Adrenal gland (tissue), 5 donors: ENCODE measurements around the gene PRPF19.

ENCODE experiments used
- POLR2A ChIP-seq, 2 donors: fragments of 450-650 bp; IDR thresholded peaks; one replicate each; pipeline ENCODE4 v1.6.1; 2017; ENCODE audit warnings: antibody characterized with exemption in 2 of 2, mild to moderate bottlenecking in 2 of 2, moderate library complexity in 1 of 2
- TF ChIP-seq, protein P1 (sequence below), 6 experiments: fragments of 450-650 bp in 4 of 6; fragments of 200-600 bp in 2 of 6; sonication (generic) in 1 of 6; IDR thresholded peaks; 1 replicate in 5 of 6; 2 replicates in 1 of 6; pipeline versions ENCODE4 v1.5.1 to v1.8.0; 2016 to 2021; ENCODE audit warnings: antibody characterized with exemption in 6 of 6, mild to moderate bottlenecking in 2 of 6, moderate library complexity in 1 of 6
- donor health status: DM: no; HTN: no; CAD: no.

DNA sequence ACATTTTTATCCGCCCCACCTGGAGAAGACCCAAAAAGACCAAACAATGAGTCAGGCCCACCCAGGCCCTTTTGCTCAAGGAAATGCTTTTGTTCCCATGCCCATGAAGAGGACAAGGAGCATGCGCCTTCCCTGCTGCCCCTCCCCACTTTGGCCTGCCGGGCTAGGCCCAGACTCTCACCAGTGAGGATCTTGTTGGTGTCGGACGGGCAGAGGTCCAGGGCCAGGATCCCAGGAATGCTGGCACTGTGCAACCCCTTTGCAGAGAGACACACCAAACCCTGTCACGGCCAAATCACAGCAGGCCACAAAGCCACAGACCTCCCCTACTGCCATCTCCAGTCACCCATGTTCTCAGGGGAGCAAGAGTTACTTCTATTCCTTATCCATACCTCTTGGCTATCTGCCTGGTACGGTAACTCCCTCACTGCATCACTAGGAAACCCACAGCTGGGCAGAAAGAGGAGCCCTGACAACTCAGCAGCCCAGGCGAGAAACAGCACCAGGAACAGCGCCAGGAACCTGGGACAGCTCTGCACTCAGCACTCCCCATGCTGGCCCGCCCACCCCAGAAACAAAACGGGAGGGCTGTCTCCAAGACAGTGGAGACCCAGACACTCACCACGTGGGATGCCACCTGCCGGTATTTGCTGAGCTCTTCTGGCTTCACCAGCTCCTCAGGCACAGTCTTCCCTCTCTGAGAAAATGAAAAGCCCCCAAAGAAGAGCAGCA lies 5.5 kb downstream of the PRPF19 start:
- TF ChIP-seq, protein P1, sequence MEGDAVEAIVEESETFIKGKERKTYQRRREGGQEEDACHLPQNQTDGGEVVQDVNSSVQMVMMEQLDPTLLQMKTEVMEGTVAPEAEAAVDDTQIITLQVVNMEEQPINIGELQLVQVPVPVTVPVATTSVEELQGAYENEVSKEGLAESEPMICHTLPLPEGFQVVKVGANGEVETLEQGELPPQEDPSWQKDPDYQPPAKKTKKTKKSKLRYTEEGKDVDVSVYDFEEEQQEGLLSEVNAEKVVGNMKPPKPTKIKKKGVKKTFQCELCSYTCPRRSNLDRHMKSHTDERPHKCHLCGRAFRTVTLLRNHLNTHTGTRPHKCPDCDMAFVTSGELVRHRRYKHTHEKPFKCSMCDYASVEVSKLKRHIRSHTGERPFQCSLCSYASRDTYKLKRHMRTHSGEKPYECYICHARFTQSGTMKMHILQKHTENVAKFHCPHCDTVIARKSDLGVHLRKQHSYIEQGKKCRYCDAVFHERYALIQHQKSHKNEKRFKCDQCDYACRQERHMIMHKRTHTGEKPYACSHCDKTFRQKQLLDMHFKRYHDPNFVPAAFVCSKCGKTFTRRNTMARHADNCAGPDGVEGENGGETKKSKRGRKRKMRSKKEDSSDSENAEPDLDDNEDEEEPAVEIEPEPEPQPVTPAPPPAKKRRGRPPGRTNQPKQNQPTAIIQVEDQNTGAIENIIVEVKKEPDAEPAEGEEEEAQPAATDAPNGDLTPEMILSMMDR (IDR thresholded peaks at IDR 0.05) = no peak
- no peak for TF ChIP-seq POLR2A (IDR thresholded peaks at IDR 0.05)
